GM18526 (cell line): ENCODE measurements around the gene ENPP3.

Experiments
- POLR2A ChIP-seq: IDR thresholded peaks from 3 replicates; pipeline ENCODE4 v1.6.1; 2011; ENCODE audit not compliant: insufficient read length; ENCODE audit errors: extremely low read depth

ENPP3 gene

GRCh38 chr6:131761060-131761761 is 124.1 kb downstream of the ENPP3 start:
- TF ChIP-seq POLR2A = no peak

GRCh38 chr6:131761762-131762067 is 124.6 kb downstream of the ENPP3 start:
- TF ChIP-seq POLR2A = no peak

- TF ChIP-seq POLR2A = no peak
These were observed 125.9 kb downstream of the ENPP3 start for GRCh38 chr6:131762984-131763383.

- TF ChIP-seq POLR2A = no peak
These were observed 126.6 kb downstream of the ENPP3 start for GRCh38 chr6:131763749-131764148.

- no peak for TF ChIP-seq POLR2A
These were observed 127.2 kb downstream of the ENPP3 start for GRCh38 chr6:131764350-131764749.

- TF ChIP-seq POLR2A = no peak
These were observed 128.1 kb downstream of the ENPP3 start for GRCh38 chr6:131765081-131765803.

- no peak for TF ChIP-seq POLR2A
These were observed 128.7 kb downstream of the ENPP3 start for GRCh38 chr6:131765804-131766135.

GRCh38 chr6:131766631-131767030 is 129.5 kb downstream of the ENPP3 start:
- TF ChIP-seq POLR2A = no peak

GRCh38 chr6:131768964-131769363 is 131.9 kb downstream of the ENPP3 start:
- no peak for TF ChIP-seq POLR2A

- TF ChIP-seq POLR2A = no peak
These were observed 132.5 kb downstream of the ENPP3 start for GRCh38 chr6:131769385-131770141.

- no peak for TF ChIP-seq POLR2A
These were observed 133.7 kb downstream of the ENPP3 start for GRCh38 chr6:131770776-131771175.

- no peak for TF ChIP-seq POLR2A
These were observed 136.3 kb downstream of the ENPP3 start for GRCh38 chr6:131773284-131773950.

- no peak for TF ChIP-seq POLR2A
These were observed 138.8 kb downstream of the ENPP3 start for GRCh38 chr6:131775886-131776285.

- TF ChIP-seq POLR2A = no peak
These were observed 139.9 kb downstream of the ENPP3 start for GRCh38 chr6:131776985-131777384.

- no peak for TF ChIP-seq POLR2A
These were observed 141.1 kb downstream of the ENPP3 start for GRCh38 chr6:131778169-131778568.

- no peak for TF ChIP-seq POLR2A
These were observed 142.2 kb downstream of the ENPP3 start for GRCh38 chr6:131779304-131779703.
